Liver (tissue), 9 donors: ENCODE results near the gene PAK4. TPM values are rescaled to one million over a fixed set of nuclear protein-coding genes. Genes with fewer than 3 reads are reported as not detected.

Source experiments
- DNase-seq: peaks from one replicate; pipeline ENCODE4 v3.0.0-alpha.2; 2017; ENCODE audit warnings: low spot score
- H3K27ac ChIP-seq, 2 donors: one replicate each; pipeline ENCODE4 v1.7.0; 2013; ENCODE audit warnings: inconsistent platforms in 2 of 2, low read length in 2 of 2, control low read depth in 1 of 2, low read depth in 1 of 2, mild to moderate bottlenecking in 1 of 2
- H3K27me3 ChIP-seq, 4 donors: one replicate each; pipeline versions ENCODE4 v1.6.1 to v1.7.0; 2013; ENCODE audit warnings: low read length in 3 of 4, inconsistent platforms in 1 of 4, mild to moderate bottlenecking in 1 of 4, moderate library complexity in 1 of 4; ENCODE audit not compliant: control insufficient read depth in 4 of 4, insufficient read depth in 4 of 4
- H3K36me3 ChIP-seq, 4 donors: one replicate each; pipeline versions ENCODE4 v1.6.1 to v1.7.0; 2013; ENCODE audit warnings: low read length in 3 of 4, mild to moderate bottlenecking in 3 of 4, low read depth in 1 of 4, moderate library complexity in 1 of 4; ENCODE audit not compliant: control insufficient read depth in 4 of 4, insufficient read depth in 3 of 4
- H3K4me1 ChIP-seq, 4 donors: one replicate each; pipeline versions ENCODE4 v1.6.1 to v1.7.0; 2013; ENCODE audit warnings: low read length in 3 of 4, mild to moderate bottlenecking in 3 of 4, moderate library complexity in 1 of 4; ENCODE audit not compliant: control insufficient read depth in 4 of 4, insufficient read depth in 4 of 4
- H3K4me3 ChIP-seq, 3 donors: one replicate each; pipeline versions ENCODE4 v1.6.1 to v1.7.0; 2013; ENCODE audit warnings: low read length in 3 of 3, control low read depth in 1 of 3, low read depth in 1 of 3, mild to moderate bottlenecking in 1 of 3
- H3K9ac ChIP-seq, 2 donors: one replicate each; pipeline ENCODE4 v1.7.0; 2013; ENCODE audit warnings: low read length in 2 of 2, mild to moderate bottlenecking in 2 of 2, moderate library complexity in 2 of 2, control low read depth in 1 of 2, low read depth in 1 of 2
- H3K9me3 ChIP-seq, 4 donors: one replicate each; pipeline versions ENCODE4 v1.6.1 to v1.7.0; 2013; ENCODE audit warnings: low read length in 3 of 4; ENCODE audit not compliant: control insufficient read depth in 4 of 4
- ATF3 ChIP-seq: IDR thresholded peaks from 2 replicates; pipeline ENCODE4 v1.6.1; 2016; ENCODE audit warnings: antibody characterized with exemption
- EGR1 ChIP-seq, 2 donors: IDR thresholded peaks; 2 replicates each; pipeline ENCODE4 v1.6.1; 2016 to 2018; ENCODE audit warnings: antibody characterized with exemption in 2 of 2, low read depth in 2 of 2
- FOXA1 ChIP-seq: IDR thresholded peaks from 2 replicates; pipeline ENCODE4 v1.6.1; 2016; ENCODE audit warnings: antibody characterized with exemption
- FOXA2 ChIP-seq: IDR thresholded peaks from 2 replicates; pipeline ENCODE4 v1.6.1; 2016; ENCODE audit warnings: antibody characterized with exemption
- GABPA ChIP-seq, 2 donors: IDR thresholded peaks in 1 of 2; conservative IDR thresholded peaks in 1 of 2; 2 replicates each; pipeline ENCODE4 v1.6.1; 2016; ENCODE audit warnings: antibody characterized with exemption in 2 of 2, mild to moderate bottlenecking in 1 of 2, moderate library complexity in 1 of 2
- HNF4A ChIP-seq, 2 donors: conservative IDR thresholded peaks; 2 replicates each; pipeline ENCODE4 v1.6.1; 2016; ENCODE audit warnings: antibody characterized with exemption in 2 of 2, mild to moderate bottlenecking in 2 of 2
- HNF4G ChIP-seq: IDR thresholded peaks from 2 replicates; pipeline ENCODE4 v1.6.1; 2016; ENCODE audit warnings: antibody characterized with exemption
- JUND ChIP-seq, 2 donors: IDR thresholded peaks; 2 replicates each; pipeline ENCODE4 v1.6.1; 2016; ENCODE audit warnings: antibody characterized with exemption in 2 of 2
- NR2F2 ChIP-seq: IDR thresholded peaks from 2 replicates; pipeline ENCODE4 v1.6.1; 2016; ENCODE audit warnings: antibody characterized with exemption
- RAD21 ChIP-seq, 2 donors: IDR thresholded peaks; 2 replicates each; pipeline ENCODE4 v1.6.1; 2016; ENCODE audit warnings: antibody characterized with exemption in 2 of 2, mild to moderate bottlenecking in 2 of 2
- REST ChIP-seq: IDR thresholded peaks from 2 replicates; pipeline ENCODE4 v1.6.1; 2016; ENCODE audit warnings: antibody characterized with exemption, mild to moderate bottlenecking
- SP1 ChIP-seq: IDR thresholded peaks from 2 replicates; pipeline ENCODE4 v1.6.1; 2018; ENCODE audit warnings: antibody characterized with exemption, mild to moderate bottlenecking
- ZBTB33 ChIP-seq: IDR thresholded peaks from 2 replicates; pipeline ENCODE4 v1.6.1; 2016; ENCODE audit warnings: antibody characterized with exemption
- WGBS: extraction: QIAGEN DNeasy Blood & Tissue Kit; methylation state at CpG from one replicate; pipeline ENCODE4 v1.1.7; 2013; 5-methylcytosine and 5-hydroxymethylcytosine counted together
- polyA plus RNA-seq, 2 donors: library from polyadenylated mRNA; stranded (reverse) in 1 of 2; unstranded in 1 of 2; fragments of 200-250 nt in 1 of 2; fragments of >200 nt in 1 of 2; fragmentation: Nextera tagmentation in 1 of 2; extraction: Ambion mirVana in 1 of 2; gene quantifications; one replicate each; pipeline versions ENCODE4 v1.2.1 to v1.2.3, GENCODE V29; 2013 to 2015
- total RNA-seq, 2 donors: library from RNA; depleted of rRNA; stranded (reverse); fragments of >200 nt; gene quantifications; one replicate each; pipeline ENCODE4 v1.2.3, GENCODE V29; 2014
- TF ChIP-seq, protein P1 (sequence below): fragments of 150-350 bp; IDR thresholded peaks from 2 replicates; pipeline ENCODE4 v1.5.1; 2017; ENCODE audit warnings: improper control_type of control experiment, low read depth, low read length; ENCODE audit not compliant: missing input control
- TF ChIP-seq, protein P2 (sequence below): IDR thresholded peaks from 2 replicates; pipeline ENCODE4 v1.6.1; 2016; ENCODE audit warnings: antibody characterized with exemption
- donor health status: healthy.
- donor health status: healthy.
- donor health status: healthy.
- donor health status: healthy.
- donor health status: healthy.

The PAK4 gene
- total and polyA plus RNA-seq, 4 donors = 5.4 to 16.6 (median 7.7) TPM

- DNase-seq = no peak
- Histone ChIP-seq H3K9ac (no peak overlapping the region), H3K27me3 (no peaks in the 10 kb centered on the region), H3K4me3 (no peak overlapping the region), H3K27ac (no peak overlapping the region), H3K36me3 (no peaks in the 10 kb centered on the region), H3K9me3 (no peaks in the 10 kb centered on the region), H3K4me1 (no peaks in the 10 kb centered on the region)
- 71% methylated on average over 5 of the region's 5 CpGs for WGBS
- TF ChIP-seq FOXA1 = no peak
- TF ChIP-seq RAD21 (IDR thresholded peaks at IDR 0.05) = no peak
- TF ChIP-seq ZBTB33 = no peak
- TF ChIP-seq HNF4G = no peak
- TF ChIP-seq JUND (IDR thresholded peaks at IDR 0.05) = no peak
These were observed 21.4 kb upstream of the PAK4 start for GRCh38 chr19:39104186-39104596.

DNA sequence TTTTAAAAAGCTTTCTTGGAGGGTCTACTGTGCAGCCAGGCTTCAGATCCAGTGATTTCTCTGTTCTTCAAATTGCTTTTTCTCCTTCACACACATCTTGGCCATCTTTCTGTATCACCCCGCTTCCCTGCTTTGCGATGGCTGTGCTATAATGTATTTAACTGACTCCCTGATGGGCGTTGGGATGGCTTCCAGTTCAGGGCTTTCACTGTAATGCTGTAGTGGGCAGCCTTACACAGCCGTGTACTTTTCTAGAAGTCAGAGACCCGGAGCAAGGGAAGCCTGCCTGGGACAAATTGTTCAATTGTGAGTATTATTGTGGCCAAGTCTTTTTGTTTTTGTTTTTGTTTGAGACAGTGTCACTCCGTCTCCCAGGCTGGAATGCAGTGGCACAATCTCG, 19.4 kb upstream of the PAK4 start:
- Histone ChIP-seq H3K27me3 (no peaks in the 10 kb centered on the region), H3K9ac (no peak overlapping the region), H3K9me3 (no peaks in the 10 kb centered on the region), H3K4me3 (no peak overlapping the region), H3K36me3 (no peaks in the 10 kb centered on the region), H3K4me1 (no peaks in the 10 kb centered on the region), H3K27ac (no peak overlapping the region)
- no peak for DNase-seq
- TF ChIP-seq ATF3 (no peak), GABPA (IDR thresholded peaks at IDR 0.05 in 1 of 2, conservative IDR thresholded peaks at IDR 0.05 in 1 of 2) (no peak), EGR1 (IDR thresholded peaks at IDR 0.05; ENCODE audit: low read depth in 2 of 2) (no peak), ZBTB33 (no peak), RAD21 (IDR thresholded peaks at IDR 0.05) (no peak), NR2F2 (no peak), JUND (IDR thresholded peaks at IDR 0.05) (no peak), HNF4A (conservative IDR thresholded peaks at IDR 0.05) (no peak), FOXA1 (no peak), SP1 (no peak), HNF4G (no peak), FOXA2 (no peak), REST (no peak)
- TF ChIP-seq, protein P1, sequence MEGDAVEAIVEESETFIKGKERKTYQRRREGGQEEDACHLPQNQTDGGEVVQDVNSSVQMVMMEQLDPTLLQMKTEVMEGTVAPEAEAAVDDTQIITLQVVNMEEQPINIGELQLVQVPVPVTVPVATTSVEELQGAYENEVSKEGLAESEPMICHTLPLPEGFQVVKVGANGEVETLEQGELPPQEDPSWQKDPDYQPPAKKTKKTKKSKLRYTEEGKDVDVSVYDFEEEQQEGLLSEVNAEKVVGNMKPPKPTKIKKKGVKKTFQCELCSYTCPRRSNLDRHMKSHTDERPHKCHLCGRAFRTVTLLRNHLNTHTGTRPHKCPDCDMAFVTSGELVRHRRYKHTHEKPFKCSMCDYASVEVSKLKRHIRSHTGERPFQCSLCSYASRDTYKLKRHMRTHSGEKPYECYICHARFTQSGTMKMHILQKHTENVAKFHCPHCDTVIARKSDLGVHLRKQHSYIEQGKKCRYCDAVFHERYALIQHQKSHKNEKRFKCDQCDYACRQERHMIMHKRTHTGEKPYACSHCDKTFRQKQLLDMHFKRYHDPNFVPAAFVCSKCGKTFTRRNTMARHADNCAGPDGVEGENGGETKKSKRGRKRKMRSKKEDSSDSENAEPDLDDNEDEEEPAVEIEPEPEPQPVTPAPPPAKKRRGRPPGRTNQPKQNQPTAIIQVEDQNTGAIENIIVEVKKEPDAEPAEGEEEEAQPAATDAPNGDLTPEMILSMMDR = no peak
- TF ChIP-seq, protein P2, sequence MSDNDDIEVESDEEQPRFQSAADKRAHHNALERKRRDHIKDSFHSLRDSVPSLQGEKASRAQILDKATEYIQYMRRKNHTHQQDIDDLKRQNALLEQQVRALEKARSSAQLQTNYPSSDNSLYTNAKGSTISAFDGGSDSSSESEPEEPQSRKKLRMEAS = no peak
- 78% methylated on average over 7 of the region's 7 CpGs for WGBS
